ENCODE measurements around the gene TLR5. TPM values are rescaled to one million over a fixed set of nuclear protein-coding genes. Genes with fewer than 3 reads are reported as not detected.

The TLR5 gene
- polyA plus RNA-seq, 1 donor from 2014 or later: not detected

- no peak overlapping the region for H3K4me3 ChIP-seq (ENCODE audit: low read length)
- H3F3A ChIP-seq (ENCODE audit: insufficient read depth, low read length, poor library complexity, severe bottlenecking): no peaks in the 10 kb centered on the region
- peaks cover 3% of the 10 kb centered on the region for H3K27me3 ChIP-seq (ENCODE audit: insufficient read depth, low read depth, low read length)
- H4K20me1 ChIP-seq (ENCODE audit: insufficient read depth): no peaks in the 10 kb centered on the region
- H3K27ac ChIP-seq (ENCODE audit: low read length): no peak overlapping the region
- no peak overlapping the region for H3K4me2 ChIP-seq (ENCODE audit: low read length)
- no peak overlapping the region for H2AFZ ChIP-seq (ENCODE audit: low read depth, low read length)
- H3K9me3 ChIP-seq (ENCODE audit: low read length): no peaks in the 10 kb centered on the region
- H3K79me2 ChIP-seq (replicated peaks; ENCODE audit: insufficient read depth, low read length): no peaks in the 10 kb centered on the region
- no peak for TF ChIP-seq EP300 (conservative IDR thresholded peaks at IDR 0.05; ENCODE audit: poor library complexity, severe bottlenecking)
- no peak for TF ChIP-seq TAF1 (IDR thresholded peaks at IDR 0.05; ENCODE audit: low read depth)
- no peak for TF ChIP-seq RAD21 (conservative IDR thresholded peaks at IDR 0.05)
- TF ChIP-seq CTCF (IDR thresholded peaks at IDR 0.05; ENCODE audit: poor library complexity, severe bottlenecking): no peak
- no peak for TF ChIP-seq MXI1 (conservative IDR thresholded peaks at IDR 0.05; ENCODE audit: poor library complexity, severe bottlenecking)
- no peak for TF ChIP-seq EZH2 (IDR thresholded peaks at IDR 0.05; ENCODE audit: borderline replicate concordance, insufficient read depth, low read length, poor library complexity, severe bottlenecking)
- TF ChIP-seq SMC3 (conservative IDR thresholded peaks at IDR 0.05; ENCODE audit: poor library complexity): no peak
- TF ChIP-seq POLR2AphosphoS5 (IDR thresholded peaks at IDR 0.05): no peak
- no peak for TF ChIP-seq REST (IDR thresholded peaks at IDR 0.05; ENCODE audit: borderline replicate concordance)
- H3K9ac ChIP-seq (ENCODE audit: low read length): no peak overlapping the region
- H3K9me2 ChIP-seq (ENCODE audit: insufficient read depth, low read length): no peaks in the 10 kb centered on the region
- H3K36me3 ChIP-seq (ENCODE audit: insufficient read depth, low read length): no peaks in the 10 kb centered on the region
Observed at GRCh38 chr1:223126741-223127140, 16.3 kb downstream of the TLR5 start.

GRCh38 chr1:223125766-223126165 is 17.3 kb downstream of the TLR5 start:
- H3K79me2 ChIP-seq (replicated peaks; ENCODE audit: insufficient read depth, low read length): no peaks in the 10 kb centered on the region

More at GRCh38 chr1:223125766-223126165, 17.3 kb downstream of the TLR5 start:
- H3K4me3 ChIP-seq (ENCODE audit: low read length): no peak overlapping the region
- no peaks in the 10 kb centered on the region for H3F3A ChIP-seq (ENCODE audit: insufficient read depth, low read length, poor library complexity, severe bottlenecking)
- no peaks in the 10 kb centered on the region for H3K36me3 ChIP-seq (ENCODE audit: insufficient read depth, low read length)
- no peaks in the 10 kb centered on the region for H4K20me1 ChIP-seq (ENCODE audit: insufficient read depth)
- H3K27ac ChIP-seq (ENCODE audit: low read length): no peak overlapping the region
- H3K9me3 ChIP-seq (ENCODE audit: low read length): no peaks in the 10 kb centered on the region
- H3K9me2 ChIP-seq (ENCODE audit: insufficient read depth, low read length): no peaks in the 10 kb centered on the region
- H3K27me3 ChIP-seq (ENCODE audit: insufficient read depth, low read depth, low read length): peaks cover 3% of the 10 kb centered on the region
- H3K9ac ChIP-seq (ENCODE audit: low read length): no peak overlapping the region
- TF ChIP-seq SMC3 (conservative IDR thresholded peaks at IDR 0.05; ENCODE audit: poor library complexity) (no peak), POLR2AphosphoS5 (IDR thresholded peaks at IDR 0.05) (no peak), CTCF (IDR thresholded peaks at IDR 0.05; ENCODE audit: poor library complexity, severe bottlenecking) (no peak), MXI1 (conservative IDR thresholded peaks at IDR 0.05; ENCODE audit: poor library complexity, severe bottlenecking) (no peak), EP300 (conservative IDR thresholded peaks at IDR 0.05; ENCODE audit: poor library complexity, severe bottlenecking) (no peak), REST (IDR thresholded peaks at IDR 0.05; ENCODE audit: borderline replicate concordance) (no peak), RAD21 (conservative IDR thresholded peaks at IDR 0.05) (no peak), EZH2 (IDR thresholded peaks at IDR 0.05; ENCODE audit: borderline replicate concordance, insufficient read depth, low read length, poor library complexity, severe bottlenecking) (no peak), TAF1 (IDR thresholded peaks at IDR 0.05; ENCODE audit: low read depth) (no peak)
- no peak overlapping the region for H3K4me2 ChIP-seq (ENCODE audit: low read length)
- H2AFZ ChIP-seq (ENCODE audit: low read depth, low read length): no peak overlapping the region
